NCI-H446 treated with DMSO at 0.1 percent for 48 hours (cell line): ENCODE measurements around the gene RPLP1.

ENCODE experiments used
- DNase-seq: peaks from one replicate; lab custom pipeline; 2025; lab: John Stamatoyannopoulos, UW

The RPLP1 gene

DNA sequence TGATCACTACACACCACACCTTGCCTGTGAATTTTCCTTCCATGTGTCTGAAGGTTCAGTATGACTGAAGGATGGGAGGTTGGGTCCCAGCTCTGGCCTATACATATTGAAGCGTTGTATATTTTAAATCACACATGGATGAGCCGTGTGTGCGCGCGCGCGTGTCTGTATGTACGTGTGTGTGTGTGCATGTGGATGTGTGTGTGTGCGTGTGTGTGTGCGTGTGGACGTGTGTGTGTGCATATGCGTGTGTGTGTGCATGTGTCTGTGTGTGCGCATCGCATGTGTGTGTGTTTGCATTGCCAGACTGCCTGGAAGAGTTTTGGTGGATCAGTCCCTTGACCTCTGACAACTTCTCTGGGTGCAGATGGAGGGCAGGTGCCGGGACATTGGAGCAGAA, 45.7 kb downstream of the RPLP1 start:
- DNase-seq, result no peak

DNA sequence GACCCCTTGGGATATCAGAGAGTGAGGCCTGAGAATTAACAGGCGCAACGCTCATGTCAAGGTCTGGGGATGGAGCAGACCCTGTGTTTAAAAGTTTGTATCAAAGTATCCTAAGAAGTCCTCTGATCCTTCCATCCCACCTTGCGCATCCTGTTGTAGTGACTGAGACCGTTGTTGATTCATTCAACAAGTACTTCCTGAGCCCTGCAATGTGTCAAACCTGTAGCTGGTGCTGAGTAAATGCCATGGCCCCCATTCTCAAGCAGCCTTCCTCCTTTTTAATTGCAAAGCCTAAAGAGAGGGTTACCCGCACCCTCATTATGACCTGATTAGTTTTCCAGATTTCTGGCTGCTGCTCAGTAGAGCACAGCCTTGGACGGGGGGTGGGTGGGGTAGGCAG, 46.4 kb downstream of the RPLP1 start:
- DNase-seq, result no peak

DNA sequence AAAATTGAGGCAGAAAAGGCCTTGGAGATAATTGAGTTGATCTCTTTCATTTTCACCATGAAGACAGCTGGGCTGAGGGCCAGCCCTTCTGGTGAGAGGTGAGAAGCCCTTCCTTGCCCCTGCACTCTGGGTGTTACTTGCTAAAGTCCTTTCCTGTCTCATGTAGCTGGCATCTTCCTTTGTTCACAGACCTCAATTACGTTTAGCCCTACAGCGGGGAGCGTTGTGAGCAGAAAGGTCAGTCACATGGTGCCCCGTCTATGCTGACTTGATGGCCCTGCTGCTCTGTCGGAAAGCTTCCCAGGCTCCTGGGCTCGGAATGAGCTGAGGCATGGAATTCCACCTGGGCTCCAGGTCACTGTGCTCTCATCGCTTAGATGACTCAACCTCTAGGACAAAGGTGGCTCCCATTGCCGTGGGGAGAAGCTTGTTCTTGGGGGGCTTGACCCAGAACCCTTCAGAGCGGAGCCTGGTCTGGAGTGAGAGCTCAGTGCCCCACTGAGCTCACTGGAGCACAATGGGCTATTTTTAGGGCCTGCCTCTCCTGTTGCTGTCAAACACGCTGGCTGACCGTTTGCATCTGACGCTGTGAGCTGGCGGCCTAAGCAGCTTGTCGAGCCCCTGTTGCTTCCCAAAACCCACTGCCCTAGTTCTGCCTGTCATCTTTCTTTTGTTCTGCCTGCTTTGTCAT, 47.0 kb downstream of the RPLP1 start:
- no peak for DNase-seq

DNA sequence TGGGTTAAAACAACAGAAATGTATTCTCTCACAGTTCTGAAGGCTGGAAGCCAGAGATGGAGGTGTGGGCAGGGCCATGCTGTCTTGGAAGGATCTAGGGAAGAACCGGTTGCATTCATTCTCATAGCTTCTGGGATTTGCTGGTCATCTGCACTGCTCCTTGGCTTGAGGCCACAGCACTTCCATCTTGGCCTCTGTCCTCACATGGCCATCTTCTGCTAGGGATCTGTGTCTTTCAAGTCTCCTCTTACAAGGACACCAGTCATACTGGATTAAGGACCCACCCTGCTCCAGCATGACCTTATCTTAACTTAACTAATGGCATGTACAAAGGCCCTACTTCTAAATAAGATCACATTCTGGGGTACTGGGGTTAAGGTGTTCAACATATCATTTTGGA, 47.7 kb downstream of the RPLP1 start:
- DNase-seq, result no peak

DNA sequence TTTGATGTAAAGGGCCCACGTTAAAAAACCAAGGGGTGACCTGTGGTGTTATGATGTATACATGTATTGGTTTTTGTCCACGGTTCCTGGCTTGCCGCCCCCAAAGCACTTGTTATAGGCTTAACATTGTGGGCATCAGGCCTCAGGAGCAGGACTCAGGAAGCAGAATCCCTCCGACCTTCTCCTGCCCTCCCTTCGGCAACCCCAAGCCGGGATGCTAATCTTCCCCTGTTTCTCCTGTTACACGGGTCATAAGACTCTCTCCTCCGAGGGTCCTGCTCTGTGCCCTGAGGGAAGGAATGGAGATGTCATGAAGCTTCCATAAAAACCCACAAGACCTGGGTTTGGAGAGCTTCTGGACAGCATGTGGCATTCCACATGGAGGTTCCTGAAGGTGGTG, 48.8 kb downstream of the RPLP1 start:
- DNase-seq, result no peak

DNA sequence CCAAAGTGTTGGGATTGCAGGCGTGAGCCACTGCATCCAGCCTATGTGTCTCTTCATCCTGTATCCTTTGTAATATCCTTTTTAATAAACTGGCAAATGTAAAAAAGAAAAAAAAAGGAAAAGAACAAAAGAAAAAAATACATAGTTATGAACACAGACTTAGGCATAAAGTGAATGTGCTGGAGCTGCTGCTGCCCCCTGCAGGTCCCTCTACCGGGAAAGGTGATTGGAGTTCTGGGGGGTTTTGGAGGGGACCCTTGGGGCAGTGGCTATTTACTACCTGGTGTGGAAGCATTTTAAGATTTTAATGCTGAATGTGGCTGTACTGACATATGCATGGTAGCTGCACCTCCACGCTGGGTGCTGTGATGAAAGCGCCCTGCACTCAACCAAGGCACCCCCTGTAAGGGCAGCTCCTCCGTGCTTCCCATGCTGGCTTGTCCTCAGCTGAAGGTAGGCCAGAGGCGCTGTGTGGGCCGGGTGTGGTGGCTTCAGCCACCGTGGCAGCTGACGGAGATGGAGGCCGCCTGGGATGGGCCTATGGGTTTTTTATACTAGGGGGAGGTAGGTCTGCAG, 49.9 kb downstream of the RPLP1 start:
- no peak for DNase-seq

DNA sequence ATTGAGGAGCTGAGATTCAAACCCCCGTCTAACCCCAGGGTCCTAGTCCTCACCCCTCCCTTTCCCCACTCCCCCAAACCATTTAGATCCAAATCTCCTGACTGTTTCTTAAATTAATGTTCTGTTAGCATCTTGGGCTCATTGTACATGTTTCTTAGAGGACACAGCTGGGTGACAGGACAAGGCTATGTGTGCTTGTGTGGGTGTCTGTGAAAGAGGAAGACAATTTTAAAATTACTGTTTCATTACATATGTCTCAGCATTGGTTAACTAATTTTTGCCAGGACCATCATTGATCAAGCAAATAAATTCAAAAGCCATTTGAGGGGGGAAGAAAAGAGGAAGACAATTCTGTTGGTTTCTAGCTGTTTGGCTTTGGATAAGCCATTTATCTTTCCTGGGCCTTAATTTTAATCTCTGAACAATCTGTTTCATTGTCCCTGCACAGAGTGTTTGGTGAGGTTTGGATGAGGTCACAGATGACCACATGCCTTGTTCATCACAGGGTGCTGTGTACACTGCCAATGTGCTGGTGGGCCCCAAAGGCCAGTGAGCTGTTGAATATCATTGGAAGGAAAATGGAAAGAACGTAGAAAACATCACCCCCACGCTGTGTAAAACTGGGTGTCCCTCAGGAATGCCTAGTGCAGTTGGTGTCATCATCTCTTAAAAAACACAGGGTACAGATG, 51.9 kb downstream of the RPLP1 start:
- DNase-seq, result no peak
